GM12891 (cell line): ENCODE data around the gene PRPF38B.

Source experiments
- PAX5 ChIP-seq: IDR thresholded peaks from 2 replicates; pipeline ENCODE4 v1.6.1; 2011; ENCODE audit warnings: low read length, moderate library complexity, mild to moderate bottlenecking; ENCODE audit not compliant: insufficient read depth, severe bottlenecking
- POLR2A ChIP-seq: IDR thresholded peaks from 2 replicates; pipeline ENCODE4 v1.6.1; 2011; ENCODE audit warnings: low read depth, low read length, control low read depth

DNA sequence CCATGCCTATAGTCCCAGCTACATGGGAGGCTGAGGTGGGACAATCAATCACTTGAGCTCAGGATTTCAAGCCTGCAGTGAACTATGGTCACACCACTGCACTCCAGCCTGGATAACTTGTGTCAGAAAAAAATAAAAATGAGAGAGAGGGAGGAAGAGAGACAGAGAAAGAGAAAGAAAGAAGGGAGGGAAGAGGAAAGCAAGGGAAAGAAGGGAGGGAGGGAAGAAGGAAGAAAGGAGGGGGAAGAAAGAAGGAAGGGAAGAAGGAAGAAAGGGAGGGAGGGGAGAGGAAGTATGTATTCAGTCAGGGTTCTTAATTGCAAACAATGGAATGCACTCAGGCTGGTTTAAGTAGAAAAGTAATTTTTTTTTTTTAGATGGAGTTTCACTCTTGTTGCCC is 23.3 kb upstream of the PRPF38B start:
- TF ChIP-seq POLR2A, result no peak
- TF ChIP-seq PAX5, result no peak
